GM11168 (cell line): Measurements from ENCODE around the gene CCNK.

Experiments used
- in situ Hi-C: fragments of 300-500 bp; cut with MboI; formaldehyde crosslinking; loops from one replicate; pipeline ENCODE4 v1.12.0; 2022; ENCODE audit warnings: low sequenced_read_pairs; ENCODE audit not compliant: unreplicated experiment

The CCNK gene

GRCh38 chr14:99530407-99531155 is 49.4 kb downstream of the CCNK start:
- in situ Hi-C loops: no loop called here

GRCh38 chr14:99531251-99532096 is 50.3 kb downstream of the CCNK start:
- in situ Hi-C loops: no loop called here

- in situ Hi-C loops: no loop called here
Measured at GRCh38 chr14:99532310-99532709, 51.1 kb downstream of the CCNK start.

- in situ Hi-C loops: no loop called here
Measured at GRCh38 chr14:99534333-99534732, 53.1 kb downstream of the CCNK start.

- in situ Hi-C loops: no loop called here
Measured at GRCh38 chr14:99534863-99535262, 53.7 kb downstream of the CCNK start.

GRCh38 chr14:99535448-99535847 is 54.2 kb downstream of the CCNK start:
- in situ Hi-C loops: no loop called here

GRCh38 chr14:99535908-99536778 is 54.9 kb downstream of the CCNK start:
- in situ Hi-C loops: no loop called here

GRCh38 chr14:99537399-99537798 is 56.2 kb downstream of the CCNK start:
- in situ Hi-C loops: no loop called here

GRCh38 chr14:99538275-99538674 is 57.1 kb downstream of the CCNK start:
- in situ Hi-C loops: no loop called here

- in situ Hi-C loops: no loop called here
Measured at GRCh38 chr14:99538733-99539132, 57.5 kb downstream of the CCNK start.

- in situ Hi-C loops: no loop called here
Measured at GRCh38 chr14:99539491-99539890, 58.3 kb downstream of the CCNK start.

GRCh38 chr14:99540196-99541032 is 59.2 kb downstream of the CCNK start:
- in situ Hi-C loops: no loop called here

- in situ Hi-C loops: no loop called here
Measured at GRCh38 chr14:99541211-99541610, 60.0 kb downstream of the CCNK start.

- in situ Hi-C loops: no loop called here
Measured at GRCh38 chr14:99541677-99542470, 60.7 kb downstream of the CCNK start.

- in situ Hi-C loops: no loop called here
Measured at GRCh38 chr14:99542566-99542965, 61.4 kb downstream of the CCNK start.

- in situ Hi-C loops: no loop called here
Measured at GRCh38 chr14:99543370-99543769, 62.2 kb downstream of the CCNK start.

GRCh38 chr14:99543985-99544384 is 62.8 kb downstream of the CCNK start:
- in situ Hi-C loops: no loop called here

- in situ Hi-C loops: no loop called here
Measured at GRCh38 chr14:99544991-99545390, 63.8 kb downstream of the CCNK start.

GRCh38 chr14:99545586-99545985 is 64.4 kb downstream of the CCNK start:
- in situ Hi-C loops: no loop called here
